GM21576 (cell line): ENCODE data around the gene TAF1C.
"Not testable (repeated sequence)": the region's sequence is repeated elsewhere in the genome, so short reads cannot be mapped to it uniquely, and the experiment has no call there.

ENCODE experiments used
- ATAC-seq: cut with Tn5 transposase; IDR thresholded peaks from one replicate; pipeline ENCODE4 v1.9.1; 2021; ENCODE audit warnings: mild to moderate bottlenecking, moderate library complexity; ENCODE audit not compliant: unreplicated experiment

The TAF1C gene

GRCh38 chr16:84209989-84210388 lies 23.1 kb upstream of the TAF1C start:
- no peak for ATAC-seq

DNA sequence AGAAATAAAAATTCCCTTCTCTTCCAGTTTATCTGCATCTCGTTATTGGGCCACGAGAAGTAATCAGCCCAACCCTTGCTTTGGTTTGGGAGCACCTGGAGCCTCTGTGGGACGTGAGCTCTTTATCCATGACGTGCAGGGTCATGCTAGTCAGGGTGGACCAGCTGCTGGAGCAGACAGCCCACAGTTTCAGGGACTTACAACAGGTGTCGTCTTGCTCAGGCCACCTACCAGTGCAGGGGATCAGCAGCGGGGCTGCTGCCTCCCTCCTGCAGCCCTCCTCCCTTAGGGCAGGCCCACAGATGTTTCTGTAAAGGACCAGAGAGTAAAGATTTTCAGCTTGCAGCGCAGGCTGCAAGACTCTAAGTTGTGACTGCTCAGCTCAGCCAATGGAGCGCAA lies 21.0 kb upstream of the TAF1C start:
- no peak for ATAC-seq

DNA sequence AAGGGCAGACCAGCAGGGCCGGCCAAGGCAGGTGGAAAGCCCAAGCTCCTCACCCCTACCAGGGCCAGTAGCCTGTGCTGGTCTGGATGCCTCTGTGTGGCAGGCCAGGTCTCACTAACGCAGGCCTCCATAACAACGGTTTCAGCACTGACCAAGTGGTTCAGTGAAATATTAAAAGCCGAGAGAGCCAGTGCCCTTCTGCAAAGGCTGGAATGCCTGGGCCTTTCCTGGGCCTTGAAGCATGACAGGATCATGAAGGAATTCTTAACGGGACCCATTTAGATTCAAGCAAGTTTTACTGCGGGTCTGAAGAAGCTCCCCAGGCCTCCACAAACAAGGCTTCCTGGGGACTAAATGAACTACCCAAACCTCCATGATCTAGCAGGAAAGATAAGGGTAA lies 20.4 kb upstream of the TAF1C start:
- ATAC-seq, result no peak

- no peak for ATAC-seq
Observed at GRCh38 chr16:84205976-84206691, 19.3 kb upstream of the TAF1C start.

GRCh38 chr16:84205123-84205522 lies 18.3 kb upstream of the TAF1C start:
- not testable (repeated sequence) for ATAC-seq

DNA sequence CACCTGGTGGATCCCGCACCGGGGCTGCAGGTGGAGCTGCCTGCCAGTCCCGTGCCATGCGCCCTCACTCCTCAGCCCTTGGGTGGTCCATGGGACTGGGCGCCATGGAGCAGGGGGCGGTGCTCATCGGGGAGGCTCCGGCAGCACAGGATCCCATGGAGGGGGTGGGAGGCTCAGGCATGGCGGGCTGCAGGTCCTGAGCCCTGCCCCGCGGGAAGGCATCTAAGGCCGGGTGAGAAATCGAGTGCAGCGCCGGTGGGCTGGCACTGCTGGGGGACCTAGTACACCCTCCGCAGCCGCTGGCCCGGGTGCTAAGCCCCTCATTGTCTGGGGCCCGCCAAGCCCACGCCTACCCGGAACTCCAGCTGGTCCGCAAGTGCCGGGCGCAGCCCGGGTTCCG lies 17.7 kb upstream of the TAF1C start:
- ATAC-seq, result not testable (repeated sequence)

GRCh38 chr16:84199861-84200260 lies 13.0 kb upstream of the TAF1C start:
- ATAC-seq, result no peak

DNA sequence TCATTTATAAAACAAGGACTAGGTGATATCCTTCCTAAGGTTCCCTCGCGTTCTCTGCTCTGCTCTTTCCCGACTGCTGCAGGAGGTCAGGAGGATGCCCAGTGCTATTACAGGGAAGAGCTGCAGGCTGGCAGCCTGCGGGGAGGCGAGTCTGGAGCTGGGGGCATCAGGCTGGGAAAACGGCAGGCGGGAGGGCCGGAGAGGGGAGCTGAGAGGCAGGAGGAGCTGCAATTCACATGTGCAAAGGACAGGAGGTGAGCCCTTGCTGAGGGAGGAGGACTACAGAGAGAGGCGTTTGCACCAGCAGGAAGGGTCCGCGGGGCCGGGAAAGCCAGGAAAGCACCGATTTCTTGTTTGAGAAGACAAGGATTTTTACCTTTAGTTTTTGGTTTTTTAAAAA lies 12.2 kb upstream of the TAF1C start:
- ATAC-seq, result no peak

- no peak for ATAC-seq
Observed at GRCh38 chr16:84198401-84198800, 11.5 kb upstream of the TAF1C start.

DNA sequence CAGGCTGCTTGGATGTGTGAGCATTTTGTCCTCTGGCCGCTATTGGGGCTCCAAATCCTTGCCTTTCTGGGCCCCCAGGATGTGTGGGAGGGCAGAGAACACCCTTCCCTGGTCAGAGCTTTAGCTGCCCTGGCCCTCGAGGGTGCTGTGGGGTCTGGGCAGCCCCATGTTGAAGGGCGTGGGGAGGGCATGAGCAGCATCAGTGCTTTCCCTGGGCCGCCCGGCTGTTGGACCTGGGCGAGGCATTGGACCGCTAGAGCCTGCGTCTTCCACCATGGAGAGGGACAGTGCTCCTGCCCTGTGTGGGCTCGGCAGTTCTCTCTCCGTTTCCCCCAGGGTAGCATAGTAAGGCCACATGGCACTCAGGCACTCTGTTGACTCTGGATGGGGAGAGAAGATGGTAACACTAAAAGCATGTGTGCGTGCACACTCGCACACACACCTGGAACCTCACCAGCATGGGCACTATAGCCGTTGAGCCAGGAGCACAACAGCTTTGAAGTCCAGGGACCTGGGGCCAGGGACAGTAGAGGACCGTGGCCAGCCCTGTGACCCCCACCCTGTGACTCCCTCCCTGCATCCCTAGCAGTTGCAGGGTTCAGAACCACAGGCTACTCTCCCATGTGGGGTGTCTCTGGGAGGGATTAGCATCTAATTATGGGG lies 10.7 kb upstream of the TAF1C start:
- ATAC-seq, result no peak

- no peak for ATAC-seq
Observed at GRCh38 chr16:84196727-84197394, 10.0 kb upstream of the TAF1C start.

DNA sequence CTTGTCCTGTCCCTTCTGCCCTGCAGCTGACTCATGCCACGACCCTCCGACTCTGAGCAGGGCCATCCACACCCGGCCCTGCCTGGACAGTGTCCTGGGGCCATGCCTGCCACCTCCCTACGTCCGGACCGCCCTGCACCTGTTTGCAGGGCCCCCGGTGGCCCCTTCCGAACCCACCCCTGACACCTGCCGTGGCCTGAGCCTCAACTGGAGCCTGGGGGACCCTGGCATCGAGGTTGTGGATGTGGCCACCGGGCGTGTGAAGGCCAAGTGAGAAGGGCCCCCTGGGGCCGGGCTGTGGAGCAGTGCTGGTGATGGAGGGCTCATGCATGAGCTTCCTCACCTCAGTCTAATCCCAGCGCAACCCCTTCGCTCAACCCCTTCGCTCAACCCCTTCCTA lies 9.2 kb upstream of the TAF1C start:
- no peak for ATAC-seq

GRCh38 chr16:84195201-84196093 lies 8.6 kb upstream of the TAF1C start:
- ATAC-seq, result no peak

DNA sequence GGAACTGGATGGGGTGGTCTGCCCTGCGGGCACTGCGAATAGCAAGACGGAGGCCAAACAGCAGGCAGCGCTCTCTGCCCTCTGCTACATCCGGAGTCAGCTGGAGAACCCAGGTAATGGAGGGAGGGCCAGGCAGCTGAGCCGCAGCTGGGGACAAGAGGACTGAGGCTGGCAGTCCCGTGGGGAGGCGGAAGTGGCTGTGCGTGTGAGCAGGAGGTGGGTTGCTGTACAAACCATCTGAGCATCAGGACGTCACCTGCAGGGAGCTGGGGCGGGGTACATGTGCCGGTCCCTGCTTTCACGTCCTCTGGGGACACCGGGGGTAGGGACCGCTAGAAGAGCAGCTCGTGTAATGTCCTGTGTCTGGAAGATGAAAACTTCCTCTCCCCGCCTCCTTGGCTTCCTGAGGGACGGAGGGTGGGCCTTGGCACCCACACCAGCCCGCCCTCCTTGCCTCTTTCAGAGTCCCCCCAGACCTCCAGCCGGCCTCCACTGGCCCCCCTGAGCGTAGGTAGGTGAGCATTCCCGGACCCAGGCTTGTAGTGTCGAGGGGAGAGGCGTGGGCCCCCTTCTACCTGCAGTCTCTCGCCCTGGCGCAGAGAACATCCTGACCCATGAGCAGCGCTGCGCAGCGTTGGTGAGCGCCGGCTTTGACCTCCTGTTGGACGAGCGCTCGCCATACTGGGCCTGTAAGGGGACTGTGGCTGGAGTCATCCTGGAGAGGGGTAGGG lies 7.8 kb upstream of the TAF1C start:
- ATAC-seq, result no peak

- ATAC-seq, result no peak
Observed at GRCh38 chr16:84194018-84194417, 7.2 kb upstream of the TAF1C start.

DNA sequence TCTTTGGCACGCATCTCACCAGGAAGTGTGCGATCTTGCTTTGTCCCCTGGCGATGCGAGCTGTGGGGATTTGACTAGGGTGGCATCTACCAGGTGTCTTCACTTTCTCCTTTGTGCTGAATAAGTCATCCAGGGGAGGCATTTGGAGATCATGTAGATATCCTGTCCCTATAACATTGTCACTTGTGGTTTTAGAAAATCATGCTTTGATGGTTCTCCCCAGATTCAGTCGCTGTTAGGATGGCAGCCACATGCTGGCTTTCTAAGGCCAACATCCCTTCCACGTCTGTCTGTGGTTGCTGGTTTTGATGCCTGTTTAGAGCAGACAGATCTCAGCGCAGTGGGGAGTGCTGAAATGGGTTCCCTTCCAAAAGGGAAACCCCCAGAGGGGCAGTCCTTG lies 6.6 kb upstream of the TAF1C start:
- ATAC-seq, result no peak

DNA sequence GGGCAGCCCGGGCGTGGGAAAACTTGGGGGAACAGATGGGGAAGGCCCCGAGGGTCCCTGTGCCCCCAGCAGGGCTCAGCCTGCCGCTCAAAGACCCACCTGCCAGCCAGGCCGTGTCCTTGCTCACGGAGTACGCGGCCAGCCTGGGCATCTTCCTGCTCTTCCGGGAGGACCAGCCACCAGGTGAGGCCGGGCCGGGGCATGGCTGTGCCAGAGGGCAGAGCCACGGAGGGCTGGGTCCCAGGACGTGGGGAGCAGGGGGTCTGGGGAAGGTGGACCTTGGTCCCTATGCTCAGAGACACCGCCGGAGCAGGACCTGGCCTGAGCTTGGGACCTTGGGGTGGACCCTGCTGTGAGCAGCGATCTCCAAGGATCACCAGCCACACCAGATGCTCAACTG lies 4.6 kb upstream of the TAF1C start:
- no peak for ATAC-seq

DNA sequence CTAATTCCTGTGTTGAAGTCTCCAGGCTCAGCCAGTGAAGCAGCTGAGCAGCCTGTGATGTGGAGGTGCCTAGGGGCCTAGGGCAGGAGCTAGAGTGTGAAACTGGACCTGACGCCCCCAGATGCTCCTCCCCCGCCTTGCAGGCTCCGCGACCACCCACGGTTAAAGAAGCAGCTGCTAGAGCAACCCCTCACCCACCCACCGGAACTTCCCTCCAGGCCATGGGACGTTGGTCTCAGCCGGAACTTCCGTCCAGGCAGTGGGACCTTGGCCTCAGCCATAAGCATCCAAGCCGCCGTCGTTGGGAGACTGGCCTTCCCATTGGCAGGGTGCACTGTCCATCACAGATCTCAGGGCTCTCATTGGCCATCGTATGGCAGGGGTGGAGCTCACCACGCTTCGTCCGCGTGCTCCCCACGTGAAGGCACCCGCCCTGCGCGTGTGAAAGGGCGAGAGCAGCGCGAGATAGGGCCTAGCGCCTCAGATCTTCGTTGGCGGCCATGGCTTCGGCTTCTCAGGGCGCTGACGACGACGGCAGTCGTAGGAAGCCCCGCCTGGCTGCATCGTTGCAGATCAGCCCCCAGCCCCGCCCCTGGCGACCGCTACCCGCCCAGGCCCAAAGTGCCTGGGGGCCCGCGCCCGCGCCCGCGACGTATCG lies 4.0 kb upstream of the TAF1C start, which contains the start of gene ADAD2:
ADAD2 (plus strand) TSS at position 427 of the 658 bp plus-strand sequence; CDS start at position 501, 74 bp downstream.
- ATAC-seq, result no peak

- ATAC-seq, result no peak
Observed at GRCh38 chr16:84184775-84185174, 2.1 kb downstream of the TAF1C start.
